GM18505 (cell line): ENCODE results near the gene TMTC2.

Experiments used
- ATAC-seq: cut with Tn5 transposase; IDR thresholded peaks from one replicate; pipeline ENCODE4 v1.9.1; 2021; ENCODE audit not compliant: unreplicated experiment
- POLR2A ChIP-seq: IDR thresholded peaks from 4 replicates; pipeline ENCODE4 v1.6.1; 2011; ENCODE audit warnings: borderline replicate concordance; ENCODE audit not compliant: insufficient read depth, insufficient read length; ENCODE audit errors: extremely low read depth

The TMTC2 gene

GRCh38 chr12:82848845-82849244 lies 162.1 kb downstream of the TMTC2 start:
- no peak for ATAC-seq

GRCh38 chr12:82852529-82852928 lies 165.8 kb downstream of the TMTC2 start:
- no peak for TF ChIP-seq POLR2A
- no peak for ATAC-seq

More at GRCh38 chr12:82848845-82849244, 162.1 kb downstream of the TMTC2 start:
- TF ChIP-seq POLR2A = no peak

- ATAC-seq = peak; percentile 77
- TF ChIP-seq POLR2A = no peak
Measured at GRCh38 chr12:82855872-82856271, 169.2 kb downstream of the TMTC2 start.

GRCh38 chr12:82857276-82857675 lies 170.6 kb downstream of the TMTC2 start:
- TF ChIP-seq POLR2A = no peak
- ATAC-seq = no peak

DNA sequence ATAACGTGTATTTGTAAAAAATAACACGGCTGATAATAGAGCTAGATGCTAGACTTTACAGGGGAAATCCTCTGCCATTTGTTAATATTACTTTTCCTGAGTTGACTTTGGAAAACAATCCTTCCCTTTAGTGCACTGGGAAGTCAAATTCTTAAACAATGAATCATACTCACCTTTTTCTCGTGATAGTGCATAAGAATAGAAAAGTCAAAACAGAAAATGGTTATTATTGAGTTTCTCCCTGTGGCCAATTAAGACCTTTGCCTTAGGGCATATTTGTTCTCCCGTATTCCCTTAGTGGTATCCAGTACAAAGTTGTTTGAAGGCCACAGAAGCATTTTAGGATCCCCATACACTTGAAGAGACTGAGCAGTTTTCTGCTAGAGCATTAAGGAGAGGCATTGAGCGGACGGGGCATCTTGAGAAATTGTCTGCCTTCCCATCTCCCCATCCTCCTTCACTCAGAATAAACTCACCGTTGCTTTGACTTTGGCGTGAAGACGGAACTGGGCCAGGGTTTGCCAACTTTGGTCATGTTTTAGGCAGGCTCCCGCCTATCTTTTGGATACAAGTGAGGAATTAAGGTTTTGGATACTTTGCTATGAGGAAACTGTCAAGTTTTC lies 171.3 kb downstream of the TMTC2 start:
- no peak for ATAC-seq
- no peak for TF ChIP-seq POLR2A

DNA sequence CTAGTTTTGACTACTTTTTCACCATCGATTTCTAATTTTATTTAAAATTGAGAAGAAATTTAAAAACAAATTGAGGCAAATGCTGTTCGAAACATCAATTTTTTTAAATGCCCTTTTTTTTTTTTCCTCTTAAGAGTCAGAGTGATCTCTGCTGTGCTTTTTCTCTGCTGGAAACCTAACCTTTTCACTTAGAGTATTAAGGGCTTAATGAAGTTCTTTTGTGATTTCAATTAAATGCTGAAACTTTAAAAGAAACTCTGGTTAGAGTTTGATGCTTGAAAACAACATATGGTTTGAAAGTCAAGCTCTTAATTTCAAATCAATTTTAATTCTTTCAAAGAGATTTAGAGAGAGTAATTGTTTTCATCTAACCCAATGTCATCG lies 171.8 kb downstream of the TMTC2 start:
- TF ChIP-seq POLR2A = no peak
- ATAC-seq = no peak

DNA sequence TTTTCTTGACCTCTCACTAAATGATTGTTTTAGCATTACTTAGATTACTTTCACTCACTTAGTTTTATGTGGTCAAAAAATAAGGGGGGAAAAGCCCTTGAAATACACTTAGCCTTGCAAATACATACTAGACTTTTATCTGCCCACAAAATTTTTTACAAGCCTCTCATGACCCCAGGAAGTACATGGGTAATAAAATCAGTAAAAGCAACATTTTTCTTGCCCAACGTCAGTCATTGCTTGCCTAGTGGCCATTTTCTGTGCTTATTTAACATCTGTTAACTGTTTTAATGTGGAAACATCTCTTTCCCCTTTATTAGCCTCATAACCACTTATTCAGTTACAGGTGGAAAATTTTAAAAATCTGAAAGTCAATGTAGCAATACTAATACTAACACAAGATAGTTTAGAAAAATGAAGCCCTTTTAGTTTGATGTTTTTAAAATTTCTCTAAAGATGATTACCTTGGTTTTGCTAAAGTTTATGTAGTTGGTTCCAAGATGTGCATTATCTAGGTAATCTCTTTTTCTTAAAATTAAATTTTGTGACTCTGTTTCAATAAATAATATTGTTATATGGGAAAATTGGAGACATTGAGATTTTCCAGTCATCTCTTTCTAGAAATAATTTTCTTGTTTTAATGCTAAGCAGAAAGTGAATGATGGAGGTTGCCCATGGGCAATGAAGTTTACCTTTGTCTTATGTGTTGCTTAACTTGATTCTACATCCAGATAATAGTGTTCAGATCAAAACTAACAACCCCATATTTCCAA lies 175.5 kb downstream of the TMTC2 start:
- ATAC-seq = no peak

DNA sequence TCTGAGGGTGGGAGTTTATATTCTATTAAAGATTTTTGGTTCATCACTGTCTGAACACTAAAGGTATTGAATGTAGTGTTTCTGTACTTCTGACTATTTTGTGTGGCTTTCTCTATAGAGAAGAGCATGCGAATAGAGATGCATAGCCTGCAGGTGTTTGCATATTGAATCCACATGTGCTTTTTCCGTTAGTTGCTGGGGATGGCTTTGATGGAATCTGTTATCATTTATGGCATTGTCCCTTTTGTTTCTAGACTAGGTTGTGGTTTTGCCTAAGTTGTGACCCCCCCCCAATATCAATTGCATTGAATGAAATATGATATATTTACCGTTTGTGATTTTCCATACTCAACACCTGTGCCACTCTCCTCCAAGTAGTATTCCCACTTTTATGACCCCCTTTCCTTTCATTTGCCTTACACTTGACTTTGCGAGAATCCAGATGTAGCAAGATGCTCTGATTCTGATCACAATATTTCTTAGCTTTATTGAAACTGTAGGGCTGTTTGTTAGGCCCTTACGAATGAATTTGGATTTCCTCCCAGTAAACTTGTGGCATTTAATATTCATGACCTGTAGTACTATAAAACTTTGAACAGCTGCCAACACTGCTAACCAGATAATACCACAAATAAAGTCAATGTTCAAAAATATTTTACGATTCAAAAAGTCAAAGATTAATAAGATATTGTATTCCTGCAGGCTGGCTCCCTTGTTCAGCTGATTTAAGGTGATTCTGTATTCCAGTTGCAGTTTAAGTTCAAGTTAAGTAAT lies 176.4 kb downstream of the TMTC2 start:
- no peak for ATAC-seq

More for the DNA sequence above, 175.5 kb downstream of the TMTC2 start:
- TF ChIP-seq POLR2A = no peak

GRCh38 chr12:82866227-82866775 lies 179.6 kb downstream of the TMTC2 start:
- TF ChIP-seq POLR2A = no peak
- ATAC-seq = no peak

More for the DNA sequence above, 176.4 kb downstream of the TMTC2 start:
- no peak for TF ChIP-seq POLR2A

DNA sequence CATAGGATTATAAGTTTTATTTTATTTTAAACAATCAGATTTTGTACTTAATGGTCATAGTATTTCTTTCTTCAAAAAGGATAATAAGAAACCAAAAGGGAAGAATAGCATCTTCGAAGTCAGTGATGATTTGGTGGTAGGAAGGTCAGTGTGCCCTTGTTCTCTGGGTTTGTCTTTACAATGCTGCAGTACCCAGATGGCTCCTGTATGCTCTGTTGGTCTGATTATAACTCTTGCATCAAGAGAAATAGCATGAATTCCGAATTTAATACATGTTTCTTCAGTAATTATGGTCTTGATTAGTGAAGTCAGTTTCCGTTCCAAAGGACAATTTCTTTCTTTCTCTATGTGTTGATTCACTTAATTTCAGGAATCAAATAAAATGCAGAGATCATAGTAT lies 180.2 kb downstream of the TMTC2 start:
- ATAC-seq = no peak

GRCh38 chr12:82867762-82868500 lies 181.2 kb downstream of the TMTC2 start:
- ATAC-seq = no peak

More for the DNA sequence above, 180.2 kb downstream of the TMTC2 start:
- TF ChIP-seq POLR2A = no peak

DNA sequence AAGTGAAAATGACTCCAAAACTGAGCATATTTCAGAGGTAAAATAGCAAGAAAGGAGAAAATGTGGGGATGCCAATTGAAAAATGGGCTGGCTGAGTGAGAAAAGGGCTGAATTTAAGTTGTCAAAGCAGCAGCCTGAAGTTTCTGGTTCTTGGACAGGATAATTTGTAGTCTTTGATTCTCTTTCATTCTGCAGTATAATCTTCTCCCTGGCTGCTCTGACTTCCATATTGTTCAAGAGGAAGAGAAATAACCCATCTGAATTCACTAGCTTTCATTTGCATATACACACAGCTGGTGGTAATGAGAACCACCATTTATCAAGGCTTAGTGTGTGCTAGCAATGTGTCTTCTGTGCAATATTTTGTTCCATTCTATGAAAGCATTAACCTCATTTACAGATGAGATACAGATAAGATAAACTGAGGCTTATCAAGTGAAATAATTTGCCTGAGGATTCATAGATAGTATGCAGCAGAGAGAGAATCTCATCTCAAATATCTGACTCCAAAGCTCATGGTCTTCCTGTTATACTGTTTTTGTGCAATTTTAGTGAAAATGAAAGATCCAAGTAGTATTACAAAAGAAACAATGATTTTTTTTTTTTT lies 184.2 kb downstream of the TMTC2 start:
- no peak for ATAC-seq
- TF ChIP-seq POLR2A = no peak

More at GRCh38 chr12:82867762-82868500, 181.2 kb downstream of the TMTC2 start:
- no peak for TF ChIP-seq POLR2A
